ENCODE data around the gene ACOT11.

GRCh38 chr1:54558434-54559030 is 10.5 kb downstream of the ACOT11 start:
- TF ChIP-seq POLR2A (IDR thresholded peaks at IDR 0.05; ENCODE audit: low read length): no peak
- no peak for TF ChIP-seq GATA1 (IDR thresholded peaks at IDR 0.05; ENCODE audit: low read depth, low read length)
